SK-N-SH treated with all-trans-retinoic acid at 6 μM for 48 hours (cell line): ENCODE measurements around the gene ITGA3.

Experiments
- ATAC-seq: fragments of 200-7000 bp; cut with Tn5 transposase; 3 replicates; pipeline ENCODE4 v1.9.1; 2020; ENCODE audit warnings: mild to moderate bottlenecking, moderate library complexity
- ARNTL ChIP-seq: fragments of 450-650 bp; formaldehyde crosslinking; IDR thresholded peaks from 2 replicates; pipeline ENCODE4 v1.5.0; 2020; ENCODE audit warnings: low read depth, mild to moderate bottlenecking, moderate library complexity, borderline replicate concordance
- BACH2 ChIP-seq: fragments of 250-450 bp; sonication (Bioruptor Pico); IDR thresholded peaks from 2 replicates; pipeline ENCODE4 v1.9.0; 2021; ENCODE audit warnings: mild to moderate bottlenecking, borderline replicate concordance
- CREB5 ChIP-seq: fragments of 250-450 bp; sonication (Bioruptor Pico); IDR thresholded peaks from 2 replicates; pipeline ENCODE4 v1.5.1; 2020; ENCODE audit warnings: low read depth, mild to moderate bottlenecking, moderate library complexity
- ESRRG ChIP-seq: fragments of 250-450 bp; sonication (Bioruptor Pico); IDR thresholded peaks from 2 replicates; pipeline ENCODE4 v1.6.1; 2021; ENCODE audit warnings: mild to moderate bottlenecking
- GLIS3 ChIP-seq: fragments of 250-450 bp; sonication (Bioruptor Pico); IDR thresholded peaks from 2 replicates; pipeline ENCODE4 v1.5.0; 2020; ENCODE audit warnings: mild to moderate bottlenecking, moderate library complexity
- ISL1 ChIP-seq: fragments of 250-450 bp; sonication (Bioruptor Pico); IDR thresholded peaks from 2 replicates; pipeline ENCODE4 v2.1.2; 2022; ENCODE audit warnings: mild to moderate bottlenecking, moderate library complexity
- OSR1 ChIP-seq: fragments of 250-450 bp; sonication (Bioruptor Pico); IDR thresholded peaks from 2 replicates; pipeline ENCODE4 v1.8.0; 2022; ENCODE audit warnings: moderate library complexity, mild to moderate bottlenecking, inconsistent platforms
- PATZ1 ChIP-seq: fragments of 250-450 bp; sonication (Bioruptor Pico); IDR thresholded peaks from 2 replicates; pipeline ENCODE4 v1.8.0; 2020; ENCODE audit warnings: mild to moderate bottlenecking, moderate library complexity, borderline replicate concordance
- PPARA ChIP-seq: fragments of 250-450 bp; sonication (Bioruptor Pico); IDR thresholded peaks from 2 replicates; pipeline ENCODE4 v1.5.0; 2020; ENCODE audit warnings: mild to moderate bottlenecking, borderline replicate concordance
- RARB ChIP-seq: fragments of 250-450 bp; sonication (Bioruptor Pico); IDR thresholded peaks from 2 replicates; pipeline ENCODE4 v1.8.0; 2021; ENCODE audit warnings: mild to moderate bottlenecking, moderate library complexity
- SNAI2 ChIP-seq: fragments of 250-450 bp; sonication (Bioruptor Pico); IDR thresholded peaks from 2 replicates; pipeline ENCODE4 v1.5.0; 2020; ENCODE audit warnings: mild to moderate bottlenecking, moderate library complexity
- TCF4 ChIP-seq: fragments of 250-450 bp; sonication (Bioruptor Pico); IDR thresholded peaks from 2 replicates; pipeline ENCODE4 v1.8.0; 2021; ENCODE audit warnings: mild to moderate bottlenecking, moderate library complexity, borderline replicate concordance
- TOX ChIP-seq: fragments of 250-450 bp; sonication (Bioruptor Pico); IDR thresholded peaks from 2 replicates; pipeline ENCODE4 v1.8.0; 2021; ENCODE audit warnings: mild to moderate bottlenecking, moderate library complexity, borderline replicate concordance
- TSHZ2 ChIP-seq: fragments of 250-450 bp; sonication (Bioruptor Pico); IDR thresholded peaks from 2 replicates; pipeline ENCODE4 v1.5.0; 2020; ENCODE audit warnings: mild to moderate bottlenecking, moderate library complexity
- ZC3H10 ChIP-seq: fragments of 250-450 bp; sonication (Bioruptor Pico); IDR thresholded peaks from 2 replicates; pipeline ENCODE4 v1.5.1; 2021; ENCODE audit warnings: mild to moderate bottlenecking, moderate library complexity
- ZFP3 ChIP-seq: fragments of 250-450 bp; sonication (Bioruptor Pico); IDR thresholded peaks from 2 replicates; pipeline ENCODE4 v1.5.0; 2020; ENCODE audit warnings: mild to moderate bottlenecking, moderate library complexity
- ZFP30 ChIP-seq: fragments of 450-650 bp; formaldehyde crosslinking; IDR thresholded peaks from 2 replicates; pipeline ENCODE4 v1.5.0; 2022; ENCODE audit warnings: mild to moderate bottlenecking, moderate library complexity
- ZNF565 ChIP-seq: fragments of 450-650 bp; formaldehyde crosslinking; conservative IDR thresholded peaks from 2 replicates; pipeline ENCODE4 v1.5.0; 2020; ENCODE audit warnings: low read depth, mild to moderate bottlenecking, moderate library complexity
- ZNF70 ChIP-seq: fragments of 450-650 bp; formaldehyde crosslinking; IDR thresholded peaks from 2 replicates; pipeline ENCODE4 v1.5.0; 2020; ENCODE audit warnings: mild to moderate bottlenecking, moderate library complexity
- ZNF8 ChIP-seq: fragments of 450-650 bp; formaldehyde crosslinking; IDR thresholded peaks from 2 replicates; pipeline ENCODE4 v1.5.0; 2020; ENCODE audit warnings: mild to moderate bottlenecking, moderate library complexity
- TF ChIP-seq, protein P1 (sequence below): fragments of 250-450 bp; sonication (Bioruptor Pico); IDR thresholded peaks from 2 replicates; pipeline ENCODE4 v1.5.1; 2021; ENCODE audit warnings: mild to moderate bottlenecking, moderate library complexity
- TF ChIP-seq, protein P2 (sequence below): fragments of 250-450 bp; sonication (Bioruptor Pico); IDR thresholded peaks from 2 replicates; pipeline ENCODE4 v1.8.0; 2021; ENCODE audit warnings: low read depth, mild to moderate bottlenecking, moderate library complexity, borderline replicate concordance

The ITGA3 gene

GRCh38 chr17:50087246-50087911 lies 31.5 kb downstream of the ITGA3 start:
- peak; percentile 80 for ATAC-seq
- TF ChIP-seq ZNF70, result peak; percentile 22; the same call in 1 of the 2 replicates
- TF ChIP-seq RARB, result no peak

DNA sequence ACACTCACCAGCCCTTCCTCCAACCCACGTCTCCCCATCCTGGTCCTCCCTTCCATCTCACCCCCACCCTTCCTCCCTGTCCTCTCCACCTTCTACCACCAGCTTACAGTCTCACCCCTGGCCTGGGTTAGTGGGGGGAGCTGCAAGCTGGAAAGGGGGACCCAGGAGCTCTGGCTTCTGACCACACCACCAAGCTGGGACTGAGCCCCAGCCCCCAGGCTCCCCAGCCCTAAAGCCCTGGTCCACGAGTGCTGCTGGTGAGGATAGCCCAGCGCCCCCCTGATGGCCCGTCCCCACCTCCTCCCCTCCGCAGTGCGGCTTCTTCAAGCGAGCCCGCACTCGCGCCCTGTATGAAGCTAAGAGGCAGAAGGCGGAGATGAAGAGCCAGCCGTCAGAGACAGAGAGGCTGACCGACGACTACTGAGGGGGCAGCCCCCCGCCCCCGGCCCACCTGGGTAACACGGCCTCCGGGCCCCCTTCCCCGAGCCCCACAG lies 32.0 kb downstream of the ITGA3 start:
- TF ChIP-seq ESRRG (no peak), PATZ1 (CRISPR knock-in tag) (no peak), BACH2 (CRISPR knock-in tag) (no peak), SNAI2 (CRISPR knock-in tag) (no peak), ZFP30 (CRISPR knock-in tag) (no peak), TOX (CRISPR knock-in tag) (no peak), ARNTL (CRISPR knock-in tag) (no peak), TCF4 (CRISPR knock-in tag) (no peak), OSR1 (CRISPR knock-in tag) (no peak), ZNF8 (no peak), CREB5 (CRISPR knock-in tag) (no peak), PPARA (no peak), ZNF70 (no peak), ZNF565 (CRISPR knock-in tag) (no peak), TSHZ2 (CRISPR knock-in tag) (no peak)
- TF ChIP-seq, protein P1, sequence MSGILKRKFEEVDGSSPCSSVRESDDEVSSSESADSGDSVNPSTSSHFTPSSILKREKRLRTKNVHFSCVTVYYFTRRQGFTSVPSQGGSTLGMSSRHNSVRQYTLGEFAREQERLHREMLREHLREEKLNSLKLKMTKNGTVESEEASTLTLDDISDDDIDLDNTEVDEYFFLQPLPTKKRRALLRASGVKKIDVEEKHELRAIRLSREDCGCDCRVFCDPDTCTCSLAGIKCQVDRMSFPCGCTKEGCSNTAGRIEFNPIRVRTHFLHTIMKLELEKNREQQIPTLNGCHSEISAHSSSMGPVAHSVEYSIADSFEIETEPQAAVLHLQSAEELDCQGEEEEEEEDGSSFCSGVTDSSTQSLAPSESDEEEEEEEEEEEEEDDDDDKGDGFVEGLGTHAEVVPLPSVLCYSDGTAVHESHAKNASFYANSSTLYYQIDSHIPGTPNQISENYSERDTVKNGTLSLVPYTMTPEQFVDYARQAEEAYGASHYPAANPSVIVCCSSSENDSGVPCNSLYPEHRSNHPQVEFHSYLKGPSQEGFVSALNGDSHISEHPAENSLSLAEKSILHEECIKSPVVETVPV, result no peak
- no peak for ATAC-seq

DNA sequence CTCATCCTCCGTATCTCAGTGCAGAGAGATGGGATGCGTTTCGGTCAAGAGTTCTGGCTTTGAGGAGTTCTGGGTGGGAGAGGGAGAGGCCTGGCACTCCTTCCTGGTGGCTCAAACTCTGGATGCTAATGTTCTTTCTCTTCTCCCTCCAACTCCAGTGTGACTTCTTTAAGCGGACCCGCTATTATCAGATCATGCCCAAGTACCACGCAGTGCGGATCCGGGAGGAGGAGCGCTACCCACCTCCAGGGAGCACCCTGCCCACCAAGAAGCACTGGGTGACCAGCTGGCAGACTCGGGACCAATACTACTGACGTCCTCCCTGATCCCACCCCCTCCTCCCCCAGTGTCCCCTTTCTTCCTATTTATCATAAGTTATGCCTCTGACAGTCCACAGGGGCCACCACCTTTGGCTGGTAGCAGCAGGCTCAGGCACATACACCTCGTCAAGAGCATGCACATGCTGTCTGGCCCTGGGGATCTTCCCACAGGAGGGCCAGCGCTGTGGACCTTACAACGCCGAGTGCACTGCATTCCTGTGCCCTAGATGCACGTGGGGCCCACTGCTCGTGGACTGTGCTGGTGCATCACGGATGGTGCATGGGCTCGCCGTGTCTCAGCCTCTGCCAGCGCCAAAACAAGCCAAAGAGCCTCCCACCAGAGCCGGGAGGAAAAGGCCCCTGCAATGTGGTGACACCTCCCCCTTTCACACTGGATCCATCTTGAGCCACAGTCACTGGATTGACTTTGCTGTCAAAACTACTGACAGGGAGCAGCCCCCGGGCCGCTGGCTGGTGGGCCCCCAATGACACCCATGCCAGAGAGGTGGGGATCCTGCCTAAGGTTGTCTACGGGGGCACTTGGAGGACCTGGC lies 33.3 kb downstream of the ITGA3 start:
- no peak for ATAC-seq
- TF ChIP-seq, protein P2, sequence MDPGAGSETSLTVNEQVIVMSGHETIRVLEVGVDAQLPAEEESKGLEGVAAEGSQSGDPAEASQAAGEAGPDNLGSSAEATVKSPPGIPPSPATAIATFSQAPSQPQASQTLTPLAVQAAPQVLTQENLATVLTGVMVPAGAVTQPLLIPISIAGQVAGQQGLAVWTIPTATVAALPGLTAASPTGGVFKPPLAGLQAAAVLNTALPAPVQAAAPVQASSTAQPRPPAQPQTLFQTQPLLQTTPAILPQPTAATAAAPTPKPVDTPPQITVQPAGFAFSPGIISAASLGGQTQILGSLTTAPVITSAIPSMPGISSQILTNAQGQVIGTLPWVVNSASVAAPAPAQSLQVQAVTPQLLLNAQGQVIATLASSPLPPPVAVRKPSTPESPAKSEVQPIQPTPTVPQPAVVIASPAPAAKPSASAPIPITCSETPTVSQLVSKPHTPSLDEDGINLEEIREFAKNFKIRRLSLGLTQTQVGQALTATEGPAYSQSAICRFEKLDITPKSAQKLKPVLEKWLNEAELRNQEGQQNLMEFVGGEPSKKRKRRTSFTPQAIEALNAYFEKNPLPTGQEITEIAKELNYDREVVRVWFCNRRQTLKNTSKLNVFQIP (CRISPR knock-in tag), result no peak
- TF ChIP-seq ZNF565 (CRISPR knock-in tag), result no peak
- no peak for TF ChIP-seq ZNF8
- no peak for TF ChIP-seq TSHZ2 (CRISPR knock-in tag)
- no peak for TF ChIP-seq OSR1 (CRISPR knock-in tag)
- no peak for TF ChIP-seq PATZ1 (CRISPR knock-in tag)
- TF ChIP-seq RARB, result no peak
- TF ChIP-seq TCF4 (CRISPR knock-in tag), result no peak
- no peak for TF ChIP-seq SNAI2 (CRISPR knock-in tag)
- no peak for TF ChIP-seq PPARA
- TF ChIP-seq GLIS3 (CRISPR knock-in tag), result no peak
- no peak for TF ChIP-seq ZC3H10
- TF ChIP-seq ZFP3 (CRISPR knock-in tag), result no peak
- TF ChIP-seq ISL1, result no peak
- TF ChIP-seq ARNTL (CRISPR knock-in tag), result no peak
